Smooth muscle cell (in vitro differentiated cells): ENCODE data around the gene VCAN. TPM values are rescaled to one million over a fixed set of nuclear protein-coding genes. Genes with fewer than 3 reads are reported as not detected.

ENCODE experiments used
- DNase-seq: peaks from one replicate; lab custom pipeline; 2025; ENCODE audit not compliant: unreplicated experiment; lab: John Stamatoyannopoulos, UW
- H2AFZ ChIP-seq: fragments of 200-600 bp; sonication (generic); 2 replicates; pipeline ENCODE4 v1.6.0; 2016; ENCODE audit warnings: antibody characterized with exemption, low read depth, mild to moderate bottlenecking
- H3F3A ChIP-seq: fragments of 200-600 bp; sonication (generic); 2 replicates; pipeline ENCODE4 v1.6.0; 2017; ENCODE audit warnings: antibody characterized with exemption, low read depth
- H3K27ac ChIP-seq: fragments of 200-600 bp; sonication (generic); 2 replicates; pipeline ENCODE4 v1.5.1; 2016; ENCODE audit warnings: low read depth, mild to moderate bottlenecking
- H3K27me3 ChIP-seq: fragments of 200-600 bp; sonication (generic); 2 replicates; pipeline ENCODE4 v1.6.1; 2016; ENCODE audit warnings: low read depth, mild to moderate bottlenecking
- H3K36me3 ChIP-seq: fragments of 200-600 bp; sonication (generic); 2 replicates; pipeline ENCODE4 v1.5.1; 2016; ENCODE audit warnings: low read depth
- H3K4me1 ChIP-seq: fragments of 200-600 bp; sonication (generic); 2 replicates; pipeline ENCODE4 v1.5.1; 2016; ENCODE audit warnings: low read depth
- H3K4me2 ChIP-seq: fragments of 200-600 bp; sonication (generic); 2 replicates; pipeline ENCODE4 v1.6.0; 2016; ENCODE audit warnings: mild to moderate bottlenecking
- H3K4me3 ChIP-seq: fragments of 200-600 bp; sonication (generic); 2 replicates; pipeline ENCODE4 v1.5.1; 2016; ENCODE audit warnings: mild to moderate bottlenecking
- H3K79me2 ChIP-seq: fragments of 200-600 bp; sonication (generic); 2 replicates; pipeline ENCODE4 v1.6.0; 2016; ENCODE audit warnings: low read depth, mild to moderate bottlenecking
- H3K9ac ChIP-seq: fragments of 200-600 bp; sonication (generic); 2 replicates; pipeline ENCODE4 v1.6.0; 2016; ENCODE audit warnings: low read depth
- H3K9me3 ChIP-seq: fragments of 200-600 bp; sonication (generic); replicated peaks from 2 replicates; pipeline ENCODE4 v1.5.1; 2016; ENCODE audit warnings: low read depth
- H4K20me1 ChIP-seq: fragments of 200-600 bp; sonication (generic); 2 replicates; pipeline ENCODE4 v1.6.0; 2016; ENCODE audit warnings: low read depth
- CTCF ChIP-seq: fragments of 200-600 bp; sonication (generic); IDR thresholded peaks from 2 replicates; pipeline ENCODE4 v1.5.1; 2017; ENCODE audit warnings: borderline replicate concordance, mild to moderate bottlenecking, antibody characterized with exemption; ENCODE audit not compliant: insufficient read depth, poor library complexity, severe bottlenecking
- WGBS: methylation state at CpG from one replicate; pipeline ENCODE4 v1.1.7; 2016; ENCODE audit warnings: low lambda C conversion rate; 5-methylcytosine and 5-hydroxymethylcytosine counted together
- polyA plus RNA-seq: library from polyadenylated mRNA; unstranded; fragments of >200 nt; fragmentation: Nextera tagmentation; extraction: Ambion mirVana; gene quantifications from 2 replicates; pipeline ENCODE4 v1.2.1, GENCODE V29; 2016
- total RNA-seq: library from RNA; depleted of rRNA; stranded (reverse); fragments of >200 nt; gene quantifications from 2 replicates; pipeline ENCODE4 v1.2.3, GENCODE V29; 2014

VCAN gene
- total and polyA plus RNA-seq, 2 experiments from 2014 or later = 702 to 2,724 TPM

DNA sequence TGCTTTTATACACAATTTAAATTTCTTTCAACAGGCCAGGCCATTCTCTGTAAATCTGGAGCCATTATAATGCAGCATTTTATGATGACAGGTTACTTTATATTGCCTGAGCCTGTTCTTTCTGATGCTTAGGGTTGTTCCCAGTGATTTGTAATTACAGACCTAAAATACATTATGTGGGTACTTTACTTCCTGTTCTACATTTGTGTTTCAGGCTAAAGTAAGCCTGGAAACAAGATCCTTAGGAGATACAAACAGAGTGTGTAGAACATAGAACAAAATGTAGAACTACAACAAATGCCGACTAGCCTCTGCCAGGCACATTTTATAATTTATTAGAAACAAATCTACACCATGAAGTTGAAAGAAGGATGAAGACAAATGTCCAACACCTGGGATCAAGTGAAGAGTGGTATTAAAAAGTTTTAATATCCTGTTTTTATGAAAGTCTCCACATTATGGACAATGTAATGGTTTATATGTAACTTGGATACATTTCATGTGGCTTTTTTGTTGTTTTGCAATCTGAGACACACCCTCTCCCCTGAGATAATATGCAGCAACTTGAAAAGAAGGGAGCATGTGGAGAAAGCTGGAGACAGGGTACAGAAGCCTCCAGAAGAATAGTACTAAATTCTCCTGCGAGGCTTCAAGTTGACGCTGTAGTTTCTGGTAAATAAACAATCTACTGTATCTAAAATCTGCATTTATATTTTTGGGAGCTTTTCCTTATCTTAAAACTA lies 46.9 kb downstream of the VCAN start:
- Histone ChIP-seq H3K9ac (no peak overlapping the region), H3K4me1 (no peaks in the 10 kb centered on the region), H3K4me2 (no peak overlapping the region), H3K79me2 (peaks cover 44% of the 10 kb centered on the region), H2AFZ (no peak overlapping the region), H3F3A (peaks cover 75% of the 10 kb centered on the region), H3K36me3 (peaks cover 52% of the 10 kb centered on the region), H3K4me3 (no peak overlapping the region), H3K27me3 (no peaks in the 10 kb centered on the region), H3K9me3 (no peaks in the 10 kb centered on the region), H4K20me1 (peaks cover 100% of the 10 kb centered on the region), H3K27ac (peak overlapping the region; percentile 72)
- no peak for TF ChIP-seq CTCF
- 93% methylated on average over 3 of the region's 3 CpGs for WGBS
- no peak for DNase-seq

GRCh38 chr5:83522446-83522845 lies 50.9 kb downstream of the VCAN start:
- Histone ChIP-seq H3K9me3 (no peaks in the 10 kb centered on the region), H3K4me2 (peak overlapping the region; percentile 28), H3F3A (peaks cover 80% of the 10 kb centered on the region), H2AFZ (no peak overlapping the region), H3K79me2 (peaks cover 65% of the 10 kb centered on the region), H3K27me3 (no peaks in the 10 kb centered on the region), H3K36me3 (peaks cover 41% of the 10 kb centered on the region), H3K4me3 (no peak overlapping the region), H3K27ac (peak overlapping the region; percentile 64), H3K4me1 (no peaks in the 10 kb centered on the region), H3K9ac (no peak overlapping the region), H4K20me1 (peaks cover 100% of the 10 kb centered on the region)
- 84% methylated on average over 2 of the region's 2 CpGs for WGBS
- no peak for DNase-seq
- TF ChIP-seq CTCF = no peak

GRCh38 chr5:83523929-83524328 lies 52.4 kb downstream of the VCAN start:
- no peaks in the 10 kb centered on the region for H3K9me3 ChIP-seq
- H3K4me2 ChIP-seq = no peak overlapping the region
- H4K20me1 ChIP-seq = peaks cover 100% of the 10 kb centered on the region
- TF ChIP-seq CTCF = no peak
- peaks cover 81% of the 10 kb centered on the region for H3F3A ChIP-seq
- no peak overlapping the region for H3K4me3 ChIP-seq
- peak overlapping the region; percentile 64 for H3K27ac ChIP-seq
- WGBS = 93% methylated on average over 1 of the region's 1 CpG
- H2AFZ ChIP-seq = no peak overlapping the region
- H3K4me1 ChIP-seq = no peaks in the 10 kb centered on the region
- H3K36me3 ChIP-seq = peaks cover 41% of the 10 kb centered on the region
- peaks cover 57% of the 10 kb centered on the region for H3K79me2 ChIP-seq
- no peaks in the 10 kb centered on the region for H3K27me3 ChIP-seq
- DNase-seq = no peak
- no peak overlapping the region for H3K9ac ChIP-seq

- no peaks in the 10 kb centered on the region for H3K9me3 ChIP-seq
- no peak overlapping the region for H2AFZ ChIP-seq
- TF ChIP-seq CTCF = no peak
- H3K4me1 ChIP-seq = no peaks in the 10 kb centered on the region
- H3K4me3 ChIP-seq = no peak overlapping the region
- peak overlapping the region; percentile 64 for H3K27ac ChIP-seq
- H3K79me2 ChIP-seq = peaks cover 57% of the 10 kb centered on the region
- peaks cover 40% of the 10 kb centered on the region for H3K36me3 ChIP-seq
- H4K20me1 ChIP-seq = peaks cover 100% of the 10 kb centered on the region
- no peak overlapping the region for H3K9ac ChIP-seq
- no peak for DNase-seq
- no peak overlapping the region for H3K4me2 ChIP-seq
- H3K27me3 ChIP-seq = no peaks in the 10 kb centered on the region
- H3F3A ChIP-seq = peaks cover 80% of the 10 kb centered on the region
- WGBS = 92% methylated on average over 2 of the region's 2 CpGs
These were observed 52.8 kb downstream of the VCAN start for GRCh38 chr5:83524345-83524744.
